Fibroblast of lung (primary cell): Measurements from ENCODE around the gene KCNK7.

Experiments
- EZH2 ChIP-seq: IDR thresholded peaks from 2 replicates; pipeline ENCODE4 v1.5.1; 2012; ENCODE audit warnings: low read length, control low read depth, mild to moderate bottlenecking; ENCODE audit errors: missing control alignments
- TF ChIP-seq, protein P1 (sequence below), 2 donors: IDR thresholded peaks in 1 of 2; conservative IDR thresholded peaks in 1 of 2; 1 replicate in 1 of 2; 2 replicates in 1 of 2; pipeline ENCODE4 v1.5.1; 2011 to 2012; ENCODE audit warnings: low read length in 2 of 2, control low read depth in 1 of 2, inconsistent platforms in 1 of 2, low read depth in 1 of 2, mild to moderate bottlenecking in 1 of 2

DNA sequence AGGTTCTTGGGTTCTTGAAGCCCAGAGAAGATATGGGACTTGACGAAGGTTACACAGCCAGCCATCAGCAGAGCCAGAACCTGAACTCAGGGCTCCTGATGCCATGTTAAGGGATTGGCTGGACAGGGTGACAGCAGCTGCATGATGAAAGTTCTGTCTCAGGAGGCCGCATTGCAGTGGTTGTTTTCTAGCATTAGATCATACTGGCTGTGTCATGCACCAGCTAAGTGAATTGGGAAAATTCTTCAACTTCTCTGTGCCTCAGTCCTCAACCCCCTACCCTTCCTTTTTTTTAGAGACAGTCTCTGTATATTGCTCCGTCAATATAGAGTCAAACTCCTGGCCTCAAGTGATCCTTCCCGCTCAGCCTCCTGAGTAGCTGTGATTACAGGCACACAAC lies 32.0 kb downstream of the KCNK7 start:
- TF ChIP-seq, protein P1, sequence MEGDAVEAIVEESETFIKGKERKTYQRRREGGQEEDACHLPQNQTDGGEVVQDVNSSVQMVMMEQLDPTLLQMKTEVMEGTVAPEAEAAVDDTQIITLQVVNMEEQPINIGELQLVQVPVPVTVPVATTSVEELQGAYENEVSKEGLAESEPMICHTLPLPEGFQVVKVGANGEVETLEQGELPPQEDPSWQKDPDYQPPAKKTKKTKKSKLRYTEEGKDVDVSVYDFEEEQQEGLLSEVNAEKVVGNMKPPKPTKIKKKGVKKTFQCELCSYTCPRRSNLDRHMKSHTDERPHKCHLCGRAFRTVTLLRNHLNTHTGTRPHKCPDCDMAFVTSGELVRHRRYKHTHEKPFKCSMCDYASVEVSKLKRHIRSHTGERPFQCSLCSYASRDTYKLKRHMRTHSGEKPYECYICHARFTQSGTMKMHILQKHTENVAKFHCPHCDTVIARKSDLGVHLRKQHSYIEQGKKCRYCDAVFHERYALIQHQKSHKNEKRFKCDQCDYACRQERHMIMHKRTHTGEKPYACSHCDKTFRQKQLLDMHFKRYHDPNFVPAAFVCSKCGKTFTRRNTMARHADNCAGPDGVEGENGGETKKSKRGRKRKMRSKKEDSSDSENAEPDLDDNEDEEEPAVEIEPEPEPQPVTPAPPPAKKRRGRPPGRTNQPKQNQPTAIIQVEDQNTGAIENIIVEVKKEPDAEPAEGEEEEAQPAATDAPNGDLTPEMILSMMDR (conservative IDR thresholded peaks at IDR 0.05 in 1 of 2, IDR thresholded peaks at IDR 0.05 in 1 of 2; ENCODE audit: low read depth in 1 of 2, low read length in 2 of 2) = no peak
- TF ChIP-seq EZH2 = no peak
